Measurements from ENCODE around the gene BZW1.

BZW1 gene

DNA sequence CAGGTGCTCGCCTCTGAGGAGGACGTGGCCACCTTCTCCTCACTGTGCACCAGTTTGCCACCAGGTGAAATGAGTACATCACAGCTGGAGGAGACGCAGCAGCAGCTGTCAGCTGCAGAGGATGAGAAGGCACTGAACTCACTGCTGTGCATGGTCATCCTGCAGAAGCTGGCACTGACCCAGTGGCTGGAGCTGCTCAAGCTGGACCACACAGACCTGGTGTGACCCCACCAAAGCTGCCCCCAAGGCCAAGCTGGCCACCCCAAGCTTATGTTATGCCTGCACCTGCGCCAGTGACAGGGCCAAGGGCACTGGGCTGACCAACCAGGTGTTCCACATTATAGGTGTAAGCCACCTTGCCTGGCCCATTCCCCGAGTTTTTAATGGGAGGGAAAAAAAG lies 33.5 kb downstream of the BZW1 start:
- no peak overlapping the region for H2BK120ac ChIP-seq (ENCODE audit: low read depth, low read length)
- H3K18ac ChIP-seq (ENCODE audit: low read length): no peak overlapping the region
- peak overlapping the region; percentile 66 for H2AK5ac ChIP-seq (ENCODE audit: low read depth, low read length)
- H2AFZ ChIP-seq (ENCODE audit: low read length): no peak overlapping the region
- no peak overlapping the region for H4K8ac ChIP-seq (ENCODE audit: low read depth, low read length)
- no peak overlapping the region for H3K27ac ChIP-seq (replicated peaks; ENCODE audit: low read length)
- H3K14ac ChIP-seq (ENCODE audit: low read length): no peak overlapping the region
- no peak overlapping the region for H4K91ac ChIP-seq (ENCODE audit: low read depth, low read length, poor library complexity)
- no peak overlapping the region for H3K4me2 ChIP-seq (ENCODE audit: insufficient read depth, low read length, poor library complexity, severe bottlenecking)
- no peak overlapping the region for H3K9ac ChIP-seq (ENCODE audit: low read depth, low read length, poor library complexity)
- H3K4me1 ChIP-seq (ENCODE audit: control insufficient read depth in 2 of 2, insufficient read depth in 1 of 2, low read depth in 1 of 2, low read length in 2 of 2): no peaks in the 10 kb centered on the region
- no peaks in the 10 kb centered on the region for H3K9me3 ChIP-seq (replicated peaks in 1 of 2; ENCODE audit: control insufficient read depth in 2 of 2, insufficient read depth in 1 of 2, low read depth in 1 of 2, low read length in 2 of 2)
- no peaks in the 10 kb centered on the region for H3K79me1 ChIP-seq (ENCODE audit: low read depth, low read length)
- no peak overlapping the region for H3K4me3 ChIP-seq (ENCODE audit: low read length in 2 of 2)
- H2BK5ac ChIP-seq (ENCODE audit: low read length): no peak overlapping the region
- H3K4ac ChIP-seq (ENCODE audit: low read length): no peak overlapping the region
- H2BK12ac ChIP-seq (ENCODE audit: low read length): no peak overlapping the region
- DNase-seq (ENCODE audit: low spot score): no peak
- H3K36me3 ChIP-seq (replicated peaks in 1 of 2; ENCODE audit: control insufficient read depth in 2 of 2, insufficient read depth in 2 of 2, low read length in 2 of 2): no peaks in the 10 kb centered on the region
- no peak overlapping the region for H2BK15ac ChIP-seq (ENCODE audit: low read length)
- no peaks in the 10 kb centered on the region for H3K27me3 ChIP-seq (ENCODE audit: control insufficient read depth in 3 of 3, insufficient read depth in 3 of 3, low read depth in 1 of 3, low read length in 3 of 3)
- H3K23ac ChIP-seq (ENCODE audit: low read depth, low read length, poor library complexity): no peak overlapping the region
- WGBS, 2 donors (ENCODE audit: extremely low coverage in 2 of 2, insufficient read length in 2 of 2, insufficient replicate concordance in 1 of 2): no CpG with 5 or more reads among the region's 5 CpGs

DNA sequence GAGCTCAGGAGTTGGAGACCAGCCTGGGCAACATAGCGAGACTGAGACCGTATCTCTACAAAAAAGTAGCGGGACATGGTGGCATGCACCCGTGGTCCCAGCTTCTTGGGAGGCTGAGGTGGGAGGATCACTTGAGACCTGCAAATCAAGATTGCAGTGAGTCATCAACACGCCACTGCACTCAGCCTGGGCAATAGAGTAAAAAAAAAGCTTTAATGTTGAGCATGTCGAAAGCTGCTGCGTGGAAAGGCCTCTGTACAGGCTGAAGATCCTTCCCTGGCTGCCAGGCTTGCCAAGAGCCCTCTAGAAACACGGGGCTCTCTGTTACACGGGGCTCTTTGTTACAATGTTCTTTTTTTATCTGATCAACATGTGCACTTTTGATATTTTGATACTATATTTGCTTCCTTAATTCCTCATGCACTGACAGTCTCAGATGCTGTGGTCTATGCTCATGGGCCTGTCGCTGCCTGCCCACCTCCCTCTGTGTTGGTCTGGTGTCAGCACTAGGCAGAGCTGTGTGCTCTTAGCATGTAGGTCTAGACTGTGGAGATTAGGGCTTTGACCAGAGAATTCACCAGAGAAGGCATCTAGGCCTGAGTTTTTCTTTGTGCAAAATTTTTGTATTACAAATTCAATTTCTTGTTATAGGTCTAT lies 34.1 kb downstream of the BZW1 start:
- no peak overlapping the region for H4K91ac ChIP-seq (ENCODE audit: low read depth, low read length, poor library complexity)
- H2BK12ac ChIP-seq (ENCODE audit: low read length): peak overlapping the region; percentile 41
- H3K9me3 ChIP-seq (replicated peaks in 1 of 2; ENCODE audit: control insufficient read depth in 2 of 2, insufficient read depth in 1 of 2, low read depth in 1 of 2, low read length in 2 of 2): no peaks in the 10 kb centered on the region
- H3K36me3 ChIP-seq (replicated peaks in 1 of 2; ENCODE audit: control insufficient read depth in 2 of 2, insufficient read depth in 2 of 2, low read length in 2 of 2): peaks cover 0 to 5% of the 10 kb centered on the region in 2 donors
- H2AK5ac ChIP-seq (ENCODE audit: low read depth, low read length): no peak overlapping the region
- H2BK5ac ChIP-seq (ENCODE audit: low read length): no peak overlapping the region
- H3K27me3 ChIP-seq (ENCODE audit: control insufficient read depth in 3 of 3, insufficient read depth in 3 of 3, low read depth in 1 of 3, low read length in 3 of 3): no peaks in the 10 kb centered on the region
- H3K79me1 ChIP-seq (ENCODE audit: low read depth, low read length): no peaks in the 10 kb centered on the region
- H3K4me2 ChIP-seq (ENCODE audit: insufficient read depth, low read length, poor library complexity, severe bottlenecking): no peak overlapping the region
- no peak overlapping the region for H2BK120ac ChIP-seq (ENCODE audit: low read depth, low read length)
- no peak overlapping the region for H3K18ac ChIP-seq (ENCODE audit: low read length)
- no peak overlapping the region for H3K9ac ChIP-seq (ENCODE audit: low read depth, low read length, poor library complexity)
- no peak overlapping the region for H4K8ac ChIP-seq (ENCODE audit: low read depth, low read length)
- no peaks in the 10 kb centered on the region for H3K4me1 ChIP-seq (ENCODE audit: control insufficient read depth in 2 of 2, insufficient read depth in 1 of 2, low read depth in 1 of 2, low read length in 2 of 2)
- no peak overlapping the region for H2AFZ ChIP-seq (ENCODE audit: low read length)
- H3K23ac ChIP-seq (ENCODE audit: low read depth, low read length, poor library complexity): no peak overlapping the region
- H3K27ac ChIP-seq (replicated peaks; ENCODE audit: low read length): no peak overlapping the region
- no peak overlapping the region for H3K14ac ChIP-seq (ENCODE audit: low read length)
- H2BK15ac ChIP-seq (ENCODE audit: low read length): no peak overlapping the region
- no CpG with 5 or more reads among the region's 10 CpGs for WGBS, 2 donors (ENCODE audit: extremely low coverage in 2 of 2, insufficient read length in 2 of 2, insufficient replicate concordance in 1 of 2)
- no peak for DNase-seq (ENCODE audit: low spot score)
- H3K4ac ChIP-seq (ENCODE audit: low read length): no peak overlapping the region
- H3K4me3 ChIP-seq (ENCODE audit: low read length in 2 of 2): no peak overlapping the region

- Histone ChIP-seq H2BK5ac (ENCODE audit: low read length) (no peak overlapping the region), H4K8ac (ENCODE audit: low read depth, low read length) (no peak overlapping the region), H3K4me3 (ENCODE audit: low read length in 2 of 2) (no peak overlapping the region), H3K9ac (ENCODE audit: low read depth, low read length, poor library complexity) (no peak overlapping the region), H4K91ac (ENCODE audit: low read depth, low read length, poor library complexity) (no peak overlapping the region), H3K4ac (ENCODE audit: low read length) (no peak overlapping the region), H3K9me3 (replicated peaks in 1 of 2; ENCODE audit: control insufficient read depth in 2 of 2, insufficient read depth in 1 of 2, low read depth in 1 of 2, low read length in 2 of 2) (no peaks in the 10 kb centered on the region), H2AFZ (ENCODE audit: low read length) (no peak overlapping the region), H3K18ac (ENCODE audit: low read length) (no peak overlapping the region), H3K27me3 (ENCODE audit: control insufficient read depth in 3 of 3, insufficient read depth in 3 of 3, low read depth in 1 of 3, low read length in 3 of 3) (no peaks in the 10 kb centered on the region), H2BK120ac (ENCODE audit: low read depth, low read length) (no peak overlapping the region), H3K4me1 (ENCODE audit: control insufficient read depth in 2 of 2, insufficient read depth in 1 of 2, low read depth in 1 of 2, low read length in 2 of 2) (no peaks in the 10 kb centered on the region), H3K27ac (replicated peaks; ENCODE audit: low read length) (no peak overlapping the region), H3K23ac (ENCODE audit: low read depth, low read length, poor library complexity) (no peak overlapping the region), H2AK5ac (ENCODE audit: low read depth, low read length) (no peak overlapping the region), H2BK12ac (ENCODE audit: low read length) (no peak overlapping the region), H3K14ac (ENCODE audit: low read length) (no peak overlapping the region), H3K79me1 (ENCODE audit: low read depth, low read length) (no peaks in the 10 kb centered on the region), H3K4me2 (ENCODE audit: insufficient read depth, low read length, poor library complexity, severe bottlenecking) (no peak overlapping the region), H2BK15ac (ENCODE audit: low read length) (no peak overlapping the region), H3K36me3 (replicated peaks in 1 of 2; ENCODE audit: control insufficient read depth in 2 of 2, insufficient read depth in 2 of 2, low read length in 2 of 2) (peaks cover 0 to 19% of the 10 kb centered on the region in 2 donors)
- DNase-seq (ENCODE audit: low spot score): no peak
These were observed 35.6 kb downstream of the BZW1 start for GRCh38 chr2:200847269-200847668.

GRCh38 chr2:200847939-200848338 lies 36.2 kb downstream of the BZW1 start:
- Histone ChIP-seq H2BK5ac (ENCODE audit: low read length) (no peak overlapping the region), H4K8ac (ENCODE audit: low read depth, low read length) (no peak overlapping the region), H3K9me3 (replicated peaks in 1 of 2; ENCODE audit: control insufficient read depth in 2 of 2, insufficient read depth in 1 of 2, low read depth in 1 of 2, low read length in 2 of 2) (no peaks in the 10 kb centered on the region), H3K36me3 (replicated peaks in 1 of 2; ENCODE audit: control insufficient read depth in 2 of 2, insufficient read depth in 2 of 2, low read length in 2 of 2) (peaks cover 3 to 26% of the 10 kb centered on the region in 2 donors), H2BK120ac (ENCODE audit: low read depth, low read length) (no peak overlapping the region), H2BK15ac (ENCODE audit: low read length) (no peak overlapping the region), H3K14ac (ENCODE audit: low read length) (no peak overlapping the region), H3K27ac (replicated peaks; ENCODE audit: low read length) (no peak overlapping the region), H2AK5ac (ENCODE audit: low read depth, low read length) (no peak overlapping the region), H2AFZ (ENCODE audit: low read length) (no peak overlapping the region), H3K4me1 (ENCODE audit: control insufficient read depth in 2 of 2, insufficient read depth in 1 of 2, low read depth in 1 of 2, low read length in 2 of 2) (no peaks in the 10 kb centered on the region), H3K4me3 (ENCODE audit: low read length in 2 of 2) (no peak overlapping the region), H3K23ac (ENCODE audit: low read depth, low read length, poor library complexity) (no peak overlapping the region), H3K27me3 (ENCODE audit: control insufficient read depth in 3 of 3, insufficient read depth in 3 of 3, low read depth in 1 of 3, low read length in 3 of 3) (no peaks in the 10 kb centered on the region), H3K4me2 (ENCODE audit: insufficient read depth, low read length, poor library complexity, severe bottlenecking) (no peak overlapping the region), H2BK12ac (ENCODE audit: low read length) (no peak overlapping the region), H3K18ac (ENCODE audit: low read length) (no peak overlapping the region), H3K4ac (ENCODE audit: low read length) (no peak overlapping the region), H3K9ac (ENCODE audit: low read depth, low read length, poor library complexity) (no peak overlapping the region), H3K79me1 (ENCODE audit: low read depth, low read length) (no peaks in the 10 kb centered on the region), H4K91ac (ENCODE audit: low read depth, low read length, poor library complexity) (no peak overlapping the region)
- WGBS, 2 donors (ENCODE audit: extremely low coverage in 2 of 2, insufficient read length in 2 of 2, insufficient replicate concordance in 1 of 2): no CpG with 5 or more reads among the region's 4 CpGs
- DNase-seq (ENCODE audit: low spot score): no peak

All from neuronal stem cell (in vitro differentiated cells).